ENCODE results near the gene TMEM164.
"Not testable (repeated sequence)": the region's sequence is repeated elsewhere in the genome, so short reads cannot be mapped to it uniquely, and the experiment has no call there.

TMEM164 gene

DNA sequence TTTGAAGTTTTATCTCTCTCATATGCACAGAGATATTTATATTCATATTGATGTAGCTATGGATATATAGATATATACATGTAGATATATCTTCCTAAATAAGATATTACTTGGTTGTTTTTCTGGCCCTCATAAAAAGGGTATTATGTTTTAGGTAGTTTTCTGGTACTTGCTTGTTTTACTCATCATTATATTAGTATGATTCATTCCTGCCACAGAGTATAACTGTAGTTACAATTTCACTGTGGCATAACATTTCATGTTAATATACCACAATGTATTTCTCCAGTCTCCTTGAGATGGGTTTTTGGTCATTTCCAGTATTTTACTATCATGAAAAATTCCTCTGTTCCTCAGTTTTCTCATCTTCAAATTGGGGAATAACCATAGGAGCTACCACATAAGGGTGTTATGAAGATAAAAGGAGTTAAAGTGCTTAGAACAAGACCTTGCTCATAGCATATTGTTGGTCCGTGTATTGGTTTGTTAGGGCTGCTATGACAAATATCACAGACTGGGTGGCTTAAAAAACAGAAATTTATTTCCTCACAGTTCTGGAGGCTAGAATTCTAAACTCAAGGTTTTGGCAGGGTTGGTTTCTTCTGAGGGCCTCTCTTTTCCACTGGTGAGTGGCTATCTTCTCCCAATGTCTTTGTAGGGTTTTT lies 129.7 kb downstream of the TMEM164 start:
- no peak for DNase-seq (ENCODE audit: low read depth, low spot score)

DNA sequence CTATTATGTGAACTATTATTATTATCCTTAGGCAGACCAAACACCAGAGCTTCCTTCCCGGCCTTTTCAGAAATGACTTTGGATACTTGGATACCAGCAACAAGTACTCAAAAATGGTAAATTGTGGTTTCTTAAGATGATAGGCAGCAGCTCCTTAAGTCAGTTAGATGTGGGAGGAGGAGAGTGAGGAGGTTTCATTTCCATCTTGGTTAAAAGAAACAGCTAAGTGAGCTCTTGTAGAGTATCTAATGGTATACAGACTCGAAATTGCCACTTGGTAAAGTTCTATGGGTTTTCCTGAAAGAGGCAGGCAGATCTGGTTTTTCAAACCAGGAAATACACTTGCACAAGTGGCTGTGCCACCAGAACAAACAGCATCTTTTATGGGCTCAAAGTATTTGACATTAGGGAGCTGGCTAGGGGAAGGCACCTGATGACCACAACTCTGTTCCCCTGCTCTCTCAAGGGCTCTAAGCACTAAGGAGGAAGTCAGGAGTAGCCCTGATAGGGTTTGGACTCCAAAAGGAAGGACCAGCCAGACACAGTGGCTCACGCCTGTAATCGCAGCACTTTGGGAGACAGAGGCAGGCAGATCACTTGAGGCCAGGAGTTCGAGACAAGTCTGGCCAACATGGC lies 130.9 kb downstream of the TMEM164 start:
- DNase-seq (ENCODE audit: low read depth, low spot score): no peak

DNA sequence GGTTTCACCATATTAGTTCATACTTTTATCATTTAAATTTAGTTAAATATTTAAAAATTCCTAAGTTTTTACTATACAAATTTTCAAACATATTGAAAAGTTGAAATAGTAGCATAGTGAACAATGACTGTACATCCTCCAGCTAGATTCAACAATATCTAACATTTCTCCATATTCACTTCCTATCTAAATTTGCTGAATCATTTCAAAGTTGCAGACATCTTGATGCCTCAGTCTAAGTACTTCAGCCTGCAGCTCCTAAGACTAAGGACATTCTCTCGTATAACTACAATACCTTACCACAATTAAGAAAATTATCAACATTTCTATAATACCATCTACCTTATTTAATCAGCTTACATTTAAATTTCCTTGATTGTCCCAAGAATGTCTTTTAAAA lies 132.7 kb downstream of the TMEM164 start:
- DNase-seq (ENCODE audit: low read depth, low spot score): no peak

DNA sequence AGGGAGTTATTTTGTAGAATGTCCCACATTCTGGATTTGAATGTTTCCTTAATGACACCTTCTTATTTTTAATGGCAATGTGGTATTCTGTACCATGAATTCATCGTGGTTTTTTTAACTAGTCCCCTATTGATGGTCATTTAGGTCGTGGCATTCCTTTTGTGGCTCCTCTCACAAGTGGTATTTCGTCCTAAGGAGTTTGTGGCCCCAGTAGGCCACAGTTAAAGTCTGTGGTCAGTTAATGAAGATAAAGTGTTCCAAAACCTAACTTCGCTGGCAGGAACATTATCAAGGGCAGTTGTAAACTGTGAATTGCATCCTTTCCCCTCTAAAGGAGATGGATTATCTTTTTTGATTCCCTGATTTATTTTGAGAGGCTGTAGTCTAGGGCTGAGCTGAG lies 133.2 kb downstream of the TMEM164 start:
- DNase-seq (ENCODE audit: low read depth, low spot score): no peak

DNA sequence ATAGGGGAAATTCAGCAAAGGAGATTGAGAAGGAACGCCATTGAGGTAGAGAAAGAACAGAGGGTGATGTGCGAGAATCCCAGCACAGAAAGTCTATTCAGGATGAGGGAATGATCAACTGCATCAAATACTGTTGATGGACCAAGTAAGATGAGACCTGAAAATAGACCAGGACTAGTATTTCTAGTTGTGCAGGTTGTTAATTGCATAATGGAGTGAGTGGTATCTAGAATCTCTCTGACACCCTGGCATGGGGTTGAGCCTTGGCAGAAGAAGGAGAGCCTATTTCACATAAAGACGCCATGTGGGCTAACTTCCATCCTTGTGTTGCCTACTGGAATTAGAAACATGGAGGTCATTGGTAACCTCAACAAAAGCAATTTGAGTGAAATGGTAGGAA lies 135.6 kb downstream of the TMEM164 start:
- DNase-seq (ENCODE audit: low read depth, low spot score): no peak

DNA sequence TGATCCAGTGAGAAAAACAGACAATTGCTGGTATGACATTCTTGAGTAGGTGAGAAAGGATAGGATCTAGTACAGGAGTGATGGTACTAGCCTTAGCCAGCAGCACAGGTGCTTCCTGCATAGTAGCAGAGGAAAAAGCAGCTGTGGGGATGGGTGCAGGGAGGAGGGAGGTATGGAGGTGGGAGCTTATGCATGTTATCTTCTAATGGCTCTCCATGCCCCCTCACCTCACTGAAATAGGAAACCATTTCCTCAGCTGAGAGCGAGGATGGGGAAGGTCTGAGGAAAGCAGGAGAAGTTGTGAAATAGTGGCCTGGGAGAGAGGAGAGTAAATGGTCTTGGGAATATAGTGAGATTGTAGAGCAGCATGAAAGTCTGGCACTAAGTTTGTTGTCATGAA lies 136.3 kb downstream of the TMEM164 start:
- DNase-seq (ENCODE audit: low read depth, low spot score): no peak

DNA sequence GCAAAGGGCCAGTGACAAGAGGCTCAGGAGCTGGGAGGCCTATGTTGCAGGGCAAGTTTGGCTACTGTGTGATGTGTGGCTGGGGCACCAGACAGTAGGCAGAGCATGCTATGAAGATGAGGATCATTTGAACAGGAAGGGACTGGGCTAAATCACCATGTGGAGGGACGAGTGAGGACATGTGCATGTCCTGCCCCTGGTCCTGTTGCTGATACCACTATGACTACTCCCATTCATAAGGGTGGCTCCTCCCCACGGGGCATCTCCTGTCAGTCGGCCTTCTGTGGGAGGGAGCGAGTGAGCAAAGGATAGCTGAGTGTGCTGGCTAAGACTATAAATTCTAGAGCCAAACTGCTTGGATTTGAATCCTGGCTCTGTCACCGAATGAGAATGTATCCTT lies 139.2 kb downstream of the TMEM164 start:
- no peak for DNase-seq (ENCODE audit: low read depth, low spot score)

DNA sequence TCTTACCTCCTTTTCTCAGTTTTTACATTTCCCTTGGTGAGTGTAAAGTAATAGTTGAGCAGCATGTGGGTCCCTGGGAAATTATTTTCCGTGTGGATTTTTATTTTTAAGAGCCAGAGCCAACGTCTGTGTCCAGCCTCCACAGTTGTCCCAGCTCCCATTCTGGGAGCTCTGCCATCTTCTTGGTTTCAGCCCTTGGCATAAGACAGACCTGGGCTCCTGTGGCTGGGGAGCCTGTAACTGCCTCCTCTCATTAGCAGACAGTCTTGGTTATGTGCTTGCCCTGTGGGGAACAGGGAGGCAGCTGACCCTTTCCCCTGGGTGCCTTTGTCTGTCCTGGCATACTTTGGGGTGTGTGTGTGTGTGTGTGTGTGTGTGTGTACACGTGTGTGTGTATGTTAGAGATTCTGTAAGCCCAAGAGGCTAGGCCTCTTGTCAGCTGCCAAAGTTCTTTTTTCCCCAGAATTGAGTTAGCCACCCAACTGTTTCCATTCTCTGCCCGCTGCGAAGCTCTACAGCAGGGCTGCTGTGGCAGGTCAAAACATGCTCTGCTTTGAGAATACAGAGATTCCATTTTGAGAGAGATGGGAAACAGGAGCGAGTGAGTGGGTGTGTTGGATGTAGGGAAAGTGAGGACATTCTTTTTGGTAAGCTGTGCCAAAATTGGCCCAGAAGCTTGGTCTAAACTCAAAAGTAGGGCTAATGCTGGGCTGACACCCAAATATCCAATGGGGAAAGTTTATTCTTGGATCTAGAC lies 140.7 kb downstream of the TMEM164 start:
- no peak for DNase-seq (ENCODE audit: low read depth, low spot score)

DNA sequence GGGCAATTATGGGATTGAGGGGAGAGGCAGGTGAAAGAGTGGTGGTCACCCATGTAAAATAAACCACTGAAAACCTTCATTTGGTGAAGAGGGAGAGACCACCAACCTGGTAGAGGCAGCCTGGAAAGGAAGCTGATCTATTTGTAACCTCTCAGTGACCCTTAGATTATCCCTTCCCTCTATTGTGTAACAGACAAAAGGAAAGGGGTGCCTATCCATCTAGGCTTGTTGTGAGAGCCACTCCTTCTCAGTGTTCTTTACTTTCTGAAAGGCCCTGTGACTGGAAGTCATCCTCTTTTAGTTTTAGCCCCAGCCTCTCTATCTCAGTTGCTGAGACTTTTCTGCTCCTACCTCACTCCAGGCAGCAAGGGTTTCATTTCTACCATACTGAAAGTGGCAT lies 142.4 kb downstream of the TMEM164 start:
- DNase-seq (ENCODE audit: low read depth, low spot score): no peak

DNA sequence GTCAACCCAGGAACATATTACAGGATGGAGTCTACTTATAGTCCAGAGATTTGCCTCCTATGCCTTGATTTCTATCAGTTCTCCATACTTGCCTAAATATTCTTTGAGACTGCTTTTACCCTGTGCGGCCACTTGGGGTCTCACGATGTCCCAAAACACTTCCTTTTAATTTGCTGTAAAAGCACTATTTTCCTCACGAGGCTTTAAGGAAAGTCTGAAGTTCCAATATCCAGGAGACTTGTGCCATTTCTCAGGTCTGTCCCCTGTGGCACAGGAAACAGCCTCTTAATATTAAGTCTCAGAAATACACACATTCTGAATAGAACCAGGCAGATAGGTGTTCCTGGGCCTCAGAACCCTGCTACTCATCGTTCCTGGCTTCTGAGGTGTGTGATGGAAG lies 142.9 kb downstream of the TMEM164 start:
- peak; percentile 7 for DNase-seq (ENCODE audit: low read depth, low spot score)

DNA sequence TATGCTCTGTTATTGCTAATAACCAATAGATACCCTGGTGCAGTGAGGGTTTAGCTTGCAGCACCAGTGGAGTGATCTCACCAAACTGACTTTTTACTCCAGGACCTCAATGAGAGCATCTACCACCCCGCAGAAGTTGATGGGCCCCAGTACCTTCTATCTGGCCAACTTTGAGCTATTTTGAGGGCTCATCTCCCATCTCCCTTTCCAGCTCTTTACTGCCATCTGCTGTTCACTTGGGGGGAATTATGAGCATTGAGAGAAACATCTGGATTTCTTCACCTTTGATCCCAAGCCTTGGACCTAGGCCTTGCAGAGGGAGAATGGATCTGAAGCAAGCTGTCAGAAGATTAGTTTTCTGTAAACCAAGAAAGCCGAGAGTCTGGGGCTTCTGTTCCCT lies 143.6 kb downstream of the TMEM164 start:
- peak; percentile 28 for DNase-seq (ENCODE audit: low read depth, low spot score)

DNA sequence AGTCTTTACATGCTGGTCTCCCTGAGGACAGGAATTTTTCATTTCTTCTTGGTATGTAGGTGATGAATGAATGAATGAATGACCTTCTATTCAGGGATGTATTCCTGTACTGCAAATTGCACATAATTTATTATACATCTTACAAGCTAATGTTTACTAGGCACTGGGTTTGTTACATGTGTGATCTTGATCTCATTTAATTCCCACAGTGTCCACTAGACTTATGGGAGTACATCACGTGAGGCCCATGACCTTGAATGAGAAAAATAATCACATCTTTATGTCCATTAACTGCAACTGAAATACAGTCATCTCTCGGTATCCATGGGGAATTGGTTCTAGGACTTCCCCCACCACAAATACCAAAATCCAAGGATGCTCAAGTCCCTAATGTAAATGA lies 150.3 kb downstream of the TMEM164 start:
- DNase-seq (ENCODE audit: low read depth, low spot score): no peak

DNA sequence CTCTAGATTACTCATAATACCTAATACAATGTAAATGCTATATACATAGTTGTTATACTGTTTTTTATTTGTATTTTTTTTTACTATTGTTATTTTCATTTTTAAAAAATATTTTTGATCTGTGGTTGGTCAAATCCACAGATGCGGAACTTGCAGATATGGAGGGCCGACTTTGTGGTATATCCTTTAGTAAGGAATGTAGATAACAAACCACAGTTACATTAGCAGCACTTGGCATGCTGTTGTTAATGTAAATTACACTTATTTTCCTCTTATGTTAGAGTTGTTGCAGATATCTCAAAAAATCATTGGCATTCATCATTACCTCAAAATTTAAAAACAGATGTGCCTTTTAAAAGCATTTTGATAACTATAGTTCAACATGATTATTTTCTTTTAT lies 151.0 kb downstream of the TMEM164 start:
- no peak for DNase-seq (ENCODE audit: low read depth, low spot score)

DNA sequence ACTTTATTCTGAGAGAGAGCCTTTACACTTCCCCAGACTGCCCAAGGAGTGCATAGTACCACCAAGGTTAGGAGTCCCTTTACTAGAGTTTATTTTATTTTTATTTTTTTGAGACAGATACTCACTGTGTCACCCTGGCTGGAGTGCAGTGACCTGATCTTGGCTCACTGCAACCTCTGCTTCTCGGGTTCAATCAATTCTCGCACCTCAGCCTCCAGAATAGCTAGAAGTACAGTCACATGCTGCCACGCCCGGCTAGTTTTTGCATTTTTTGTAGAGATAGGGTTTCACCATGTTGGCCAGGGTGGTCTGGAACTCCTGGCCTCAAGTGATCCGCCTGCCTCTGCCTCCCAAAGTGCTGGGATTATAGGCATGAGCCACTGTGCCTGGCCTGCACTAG lies 151.4 kb downstream of the TMEM164 start:
- DNase-seq (ENCODE audit: low read depth, low spot score): not testable (repeated sequence)

DNA sequence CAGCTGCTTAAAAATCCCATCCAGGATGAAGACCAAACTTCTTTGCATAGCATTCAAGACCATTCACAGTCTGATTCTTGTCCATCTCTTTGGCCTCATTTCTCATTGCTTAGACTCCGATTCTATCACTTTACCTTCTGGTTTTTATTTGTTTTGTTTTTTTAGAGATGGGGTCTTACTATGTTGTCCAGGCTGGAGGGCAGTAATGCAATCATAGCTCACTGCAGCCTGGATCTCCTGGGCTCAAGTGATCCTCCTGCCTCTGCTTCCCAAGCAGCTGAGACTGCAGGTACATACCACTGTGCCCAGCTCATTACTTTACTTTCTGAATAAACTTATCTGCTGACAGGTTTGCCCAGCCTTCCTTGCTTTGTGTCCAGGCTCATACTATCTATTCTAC lies 152.8 kb downstream of the TMEM164 start:
- DNase-seq (ENCODE audit: low read depth, low spot score): no peak

DNA sequence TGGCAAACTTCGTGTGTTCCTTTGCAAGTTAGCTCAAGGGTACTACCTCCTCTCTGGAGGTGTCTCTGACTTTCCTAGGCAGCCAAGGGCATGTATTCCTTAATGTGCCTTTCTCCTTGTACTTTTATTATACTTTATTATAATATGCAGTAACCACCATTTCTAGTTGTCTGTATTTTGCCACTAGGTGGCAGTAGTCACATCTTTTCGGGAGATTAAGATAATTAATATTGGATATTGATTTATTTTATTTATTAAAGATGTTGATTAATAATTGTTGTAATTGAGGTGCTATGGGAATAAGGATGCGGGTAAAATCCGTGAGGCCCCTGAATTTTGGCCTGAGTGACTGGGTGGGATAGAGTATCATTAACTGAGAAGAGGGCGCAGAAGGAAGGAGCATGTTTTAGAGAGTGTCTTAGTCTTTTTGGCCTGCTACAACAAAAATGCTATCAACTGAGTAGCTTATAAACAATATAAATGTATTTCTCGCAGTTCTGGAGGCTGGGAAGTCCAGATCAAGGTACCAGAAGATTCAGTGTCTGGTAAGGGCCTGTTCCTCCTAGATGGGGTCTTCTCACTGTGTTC lies 153.3 kb downstream of the TMEM164 start:
- no peak for DNase-seq (ENCODE audit: low read depth, low spot score)

DNA sequence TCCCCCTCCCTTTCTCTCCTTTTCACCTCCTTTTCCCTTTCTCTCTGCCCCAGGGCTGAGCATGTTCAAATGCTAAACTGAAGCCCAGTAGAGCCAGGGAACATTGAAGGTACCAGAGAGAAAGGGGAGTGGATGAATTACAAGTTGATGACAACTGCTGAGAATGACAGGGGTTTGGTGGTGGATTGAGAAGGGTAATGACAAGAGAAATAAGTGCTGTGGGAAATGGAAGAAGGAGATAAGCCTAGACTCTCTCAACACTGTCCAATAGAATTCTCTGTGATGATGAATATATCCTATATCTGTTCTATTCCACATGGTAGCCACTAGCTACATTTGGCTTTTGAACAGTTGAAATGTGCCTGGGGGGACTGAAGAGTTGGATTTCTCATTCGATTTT lies 154.5 kb downstream of the TMEM164 start:
- no peak for DNase-seq (ENCODE audit: low read depth, low spot score)

DNA sequence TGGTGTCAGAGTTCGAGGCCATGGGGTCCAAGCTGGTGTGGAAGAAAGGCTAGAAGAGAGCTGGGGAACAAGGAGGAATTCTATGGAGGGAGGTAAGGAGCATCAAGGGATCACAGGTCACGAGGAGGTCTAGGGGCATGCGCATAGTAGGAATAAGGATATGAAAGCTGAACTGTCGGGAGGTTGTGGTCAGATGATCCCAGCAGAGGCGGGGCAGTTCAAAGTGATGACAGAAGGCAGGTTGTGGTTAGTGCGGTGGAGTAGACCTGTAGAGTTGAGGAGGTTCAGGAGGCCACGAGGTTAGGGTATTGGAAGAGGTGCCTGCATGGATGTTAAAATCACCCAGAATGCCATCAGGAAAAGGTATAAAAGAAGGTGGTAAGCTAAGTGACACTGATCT lies 156.3 kb downstream of the TMEM164 start:
- no peak for DNase-seq (ENCODE audit: low read depth, low spot score)

DNA sequence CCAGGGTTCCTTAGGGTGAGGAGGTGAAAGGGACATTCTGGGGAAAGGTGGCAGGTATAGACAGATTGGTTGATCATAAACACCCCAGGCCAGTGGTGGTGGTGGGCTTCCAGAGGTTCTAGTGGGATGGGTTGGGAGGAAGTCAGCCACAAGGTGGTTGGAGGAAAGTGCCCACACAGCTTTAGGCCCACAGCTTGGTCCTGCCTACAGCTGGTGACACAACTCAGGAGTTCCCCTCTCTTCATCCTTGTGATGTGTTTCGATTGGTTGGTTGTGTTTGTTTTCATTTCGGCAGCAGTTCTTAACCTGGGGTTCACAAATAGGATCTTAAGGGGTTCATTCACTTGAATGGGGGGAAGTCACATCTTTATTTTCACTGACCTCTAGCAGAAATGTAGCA lies 157.0 kb downstream of the TMEM164 start:
- DNase-seq (ENCODE audit: low read depth, low spot score): no peak

DNA sequence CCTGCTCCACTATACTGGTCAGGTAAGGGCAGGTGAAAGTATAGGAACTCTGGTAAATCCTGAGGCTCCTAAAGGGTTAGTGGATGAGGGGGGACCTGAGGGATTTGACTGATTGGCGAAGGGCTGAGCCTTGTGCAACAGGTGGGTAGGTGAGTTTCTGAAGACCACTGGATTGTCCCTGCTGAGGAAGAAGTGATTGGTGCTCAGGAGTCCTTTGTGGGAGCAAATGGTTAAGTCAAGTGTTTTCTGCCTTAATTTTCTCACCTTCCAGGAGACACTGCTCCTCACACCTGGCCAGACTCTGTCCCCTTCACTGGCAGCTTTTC lies 158.4 kb downstream of the TMEM164 start:
- no peak for DNase-seq (ENCODE audit: low read depth, low spot score)

DNA sequence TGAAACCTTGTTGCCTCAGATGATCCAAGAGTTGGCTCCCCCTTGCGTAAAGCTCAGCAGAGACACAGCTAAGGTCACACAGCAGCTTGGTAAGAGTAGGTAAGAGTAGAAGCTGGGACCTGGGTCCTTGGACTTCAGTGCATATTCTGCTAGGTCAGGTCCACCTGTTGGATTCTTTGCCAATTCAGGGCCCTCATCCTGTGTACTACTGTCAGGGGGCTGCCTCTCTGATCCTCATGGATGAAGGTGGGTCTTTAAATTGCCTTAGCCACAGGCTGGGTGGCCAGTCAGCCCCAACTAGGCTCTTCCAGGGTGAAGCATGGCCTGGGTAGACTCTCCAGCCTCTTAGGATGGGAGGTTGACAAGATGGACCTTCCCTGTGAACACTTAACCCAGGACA lies 159.2 kb downstream of the TMEM164 start:
- DNase-seq (ENCODE audit: low read depth, low spot score): no peak

DNA sequence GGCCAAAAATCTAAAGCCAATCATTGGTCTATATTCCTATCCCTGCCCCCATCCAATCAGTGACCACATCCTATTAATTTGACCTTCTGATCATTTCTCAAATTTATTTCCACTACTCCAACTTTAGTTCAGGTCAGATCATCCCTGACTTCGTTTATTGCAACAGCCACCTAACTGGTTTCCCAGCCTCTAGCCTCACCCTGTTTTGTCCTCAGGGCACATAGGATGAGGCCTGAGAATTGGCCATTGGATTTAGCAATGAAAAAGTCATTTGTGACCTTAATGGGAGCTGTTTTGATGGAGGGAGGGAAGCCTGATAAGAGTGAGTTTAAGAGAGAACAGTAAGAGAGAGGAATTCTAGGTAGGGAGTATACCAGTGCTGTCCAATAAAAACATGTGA lies 160.0 kb downstream of the TMEM164 start:
- no peak for DNase-seq (ENCODE audit: low read depth, low spot score)

DNA sequence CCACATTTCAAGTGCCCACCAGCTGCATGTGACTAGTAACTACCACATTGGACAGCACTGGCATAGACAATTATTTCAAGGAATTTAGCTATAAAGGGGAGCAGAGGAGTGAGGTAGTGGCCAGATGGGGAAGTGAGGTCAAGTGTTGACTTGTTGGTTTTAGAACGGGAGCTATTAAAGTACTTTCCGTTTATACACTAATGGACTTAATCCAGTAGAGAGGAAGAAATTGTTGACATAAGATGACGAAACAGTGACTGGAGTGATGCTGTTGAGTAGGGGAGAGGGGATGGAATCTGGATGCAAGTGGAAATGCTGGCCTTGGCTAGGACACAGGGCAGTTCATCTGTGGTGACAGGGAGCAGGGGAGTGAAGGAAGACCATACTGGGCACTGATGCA lies 160.6 kb downstream of the TMEM164 start:
- no peak for DNase-seq (ENCODE audit: low read depth, low spot score)
